Caco-2 (cell line): ENCODE measurements around the gene MLXIP. TPM values are rescaled to one million over a fixed set of nuclear protein-coding genes. Genes with fewer than 3 reads are reported as not detected.

Source experiments
- BruUV-seq: library from RNA; stranded (reverse); fragments of 400-500 nt; replicated peaks from 2 replicates; lab custom pipeline; 2021; lab: Mats Ljungman, UMichigan
- CTCF ChIA-PET: fragments of 300-600 bp; sonication (Branson Sonifier 250); formaldehyde crosslinking; loops from one replicate; lab custom pipeline; 2022; ENCODE audit warnings: antibody characterized with exemption; lab: Charles Lee
- POLR2A ChIA-PET: fragments of 300-600 bp; sonication (Branson Sonifier 250); formaldehyde crosslinking; loops from one replicate; lab custom pipeline; 2022; ENCODE audit warnings: antibody characterized with exemption; lab: Charles Lee
- DNase-seq, 2 experiments: peaks; one replicate each; pipeline versions ENCODE4 v3.0.0 to v3.0.0-alpha.2; 2020 to 2022
- H3K27me3 ChIP-seq: replicated peaks from 2 replicates; pipeline ENCODE4 v1.6.0; 2011; ENCODE audit warnings: low read length; ENCODE audit not compliant: control insufficient read depth, insufficient read depth
- H3K36me3 ChIP-seq: 2 replicates; pipeline ENCODE4 v1.5.1; 2011; ENCODE audit warnings: low read length; ENCODE audit not compliant: control insufficient read depth, insufficient read depth
- H3K4me1 ChIP-seq: fragments of 250-450 bp; sonication (Bioruptor Pico); 2 replicates; pipeline ENCODE4 v1.5.1; 2020; ENCODE audit warnings: mild to moderate bottlenecking
- H3K4me3 ChIP-seq: 2 replicates; pipeline ENCODE4 v1.5.1; 2011; ENCODE audit warnings: low read depth, mild to moderate bottlenecking, control low read depth, low read length
- H3K9me3 ChIP-seq: fragments of 250-450 bp; sonication (Bioruptor Pico); 2 replicates; pipeline ENCODE4 v1.5.1; 2020; ENCODE audit warnings: mild to moderate bottlenecking, moderate library complexity
- H3K27ac Mint-ChIP-seq: one replicate; pipeline ENCODE4 v1.8.0; 2022; ENCODE audit warnings: mixed read lengths; ENCODE audit not compliant: unreplicated experiment
- H3K27me3 Mint-ChIP-seq: one replicate; pipeline ENCODE4 v1.8.0; 2022; ENCODE audit warnings: mixed read lengths; ENCODE audit not compliant: insufficient read depth, unreplicated experiment
- H3K36me3 Mint-ChIP-seq: one replicate; pipeline ENCODE4 v1.8.0; 2022; ENCODE audit warnings: mild to moderate bottlenecking, mixed read lengths; ENCODE audit not compliant: insufficient read depth, unreplicated experiment
- H3K4me1 Mint-ChIP-seq: one replicate; pipeline ENCODE4 v1.8.0; 2022; ENCODE audit warnings: low read depth, mixed read lengths; ENCODE audit not compliant: unreplicated experiment
- H3K4me3 Mint-ChIP-seq: one replicate; pipeline ENCODE4 v1.8.0; 2022; ENCODE audit warnings: mild to moderate bottlenecking, moderate library complexity, mixed read lengths; ENCODE audit not compliant: unreplicated experiment
- H3K9me3 Mint-ChIP-seq: one replicate; pipeline ENCODE4 v1.8.0; 2022; ENCODE audit warnings: mixed read lengths; ENCODE audit not compliant: unreplicated experiment
- intact Hi-C: fragments of 100-400 bp; cut with micrococcal nuclease; formaldehyde crosslinking; loops from one replicate; pipeline ENCODE4 v1.10.0; 2022; ENCODE audit not compliant: unreplicated experiment
- total RNA-seq: library from RNA; stranded (reverse); gene quantifications from 2 replicates; pipeline ENCODE4 v1.2.3, GENCODE V29; 2022
- TF ChIP-seq, protein P1 (sequence below), 2 experiments: fragments of 200-600 bp in 1 of 2; IDR thresholded peaks; 1 replicate in 1 of 2; 2 replicates in 1 of 2; pipeline versions ENCODE4 v1.5.1 to v1.8.0; 2011 to 2022; ENCODE audit warnings: antibody characterized with exemption in 1 of 2, control low read depth in 1 of 2, inconsistent platforms in 1 of 2, low read depth in 1 of 2, low read length in 1 of 2, mild to moderate bottlenecking in 1 of 2, moderate library complexity in 1 of 2; ENCODE audit not compliant: insufficient read depth in 1 of 2, severe bottlenecking in 1 of 2, unreplicated experiment in 1 of 2

Gene MLXIP
- total RNA-seq, 1 experiment from 2014 or later = 54.5 TPM

DNA sequence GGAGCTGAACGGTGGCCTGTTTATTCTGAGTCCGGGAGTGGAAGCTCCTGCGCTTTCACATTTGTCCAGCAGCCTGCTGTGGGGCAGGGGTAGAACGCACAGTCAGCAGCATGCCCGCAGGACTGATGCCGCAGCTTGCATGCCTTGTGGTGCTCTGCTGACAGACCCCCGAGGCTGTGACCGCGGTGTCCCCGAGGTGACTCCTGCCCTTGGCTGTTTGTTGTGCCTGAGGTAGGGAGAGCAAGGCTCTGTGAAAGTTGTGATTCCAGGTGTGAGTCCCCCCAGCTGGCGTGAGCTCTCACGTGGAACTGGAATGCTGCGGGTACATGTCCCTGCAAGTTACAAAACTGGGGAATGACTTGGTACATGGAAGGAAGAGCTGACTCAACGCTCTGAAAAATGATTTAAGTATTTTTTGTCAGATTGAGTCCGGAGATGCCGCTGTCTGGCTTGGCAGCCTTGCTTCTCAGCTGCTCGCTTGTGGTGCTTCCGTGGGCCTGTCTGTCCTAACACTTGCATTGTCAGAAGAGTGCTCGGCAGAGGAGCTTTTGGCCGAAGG, 18.1 kb downstream of the MLXIP start:
- Histone ChIP-seq H3K36me3 (no peaks in the 10 kb centered on the region), H3K4me1 (peaks cover 29% of the 10 kb centered on the region), H3K9me3 (no peaks in the 10 kb centered on the region), H3K4me3 (no peak overlapping the region), H3K27me3 (no peaks in the 10 kb centered on the region)
- ChIA-PET POLR2A (interaction anchor here (0.5 kb wide), 2 partner anchors 189 to 1488 kb away, joined by 5 to 7 read pairs; partner anchors contain the start of gene TMED2), CTCF (interaction anchor here (1.9 kb wide), 1 partner anchor 27 kb away, joined by 5 read pairs; no protein-coding TSS in a partner anchor)
- no peak for DNase-seq
- BruUV-seq = no TSS peak
- H3K4me1 Mint-ChIP-seq = peaks cover 19% of the 10 kb centered on the region
- no peaks in the 10 kb centered on the region for H3K27me3 Mint-ChIP-seq
- H3K9me3 Mint-ChIP-seq = no peaks in the 10 kb centered on the region
- intact Hi-C loops = no loop called here
- no peak overlapping the region for H3K4me3 Mint-ChIP-seq
- peaks cover 6% of the 10 kb centered on the region for H3K36me3 Mint-ChIP-seq
- TF ChIP-seq, protein P1, sequence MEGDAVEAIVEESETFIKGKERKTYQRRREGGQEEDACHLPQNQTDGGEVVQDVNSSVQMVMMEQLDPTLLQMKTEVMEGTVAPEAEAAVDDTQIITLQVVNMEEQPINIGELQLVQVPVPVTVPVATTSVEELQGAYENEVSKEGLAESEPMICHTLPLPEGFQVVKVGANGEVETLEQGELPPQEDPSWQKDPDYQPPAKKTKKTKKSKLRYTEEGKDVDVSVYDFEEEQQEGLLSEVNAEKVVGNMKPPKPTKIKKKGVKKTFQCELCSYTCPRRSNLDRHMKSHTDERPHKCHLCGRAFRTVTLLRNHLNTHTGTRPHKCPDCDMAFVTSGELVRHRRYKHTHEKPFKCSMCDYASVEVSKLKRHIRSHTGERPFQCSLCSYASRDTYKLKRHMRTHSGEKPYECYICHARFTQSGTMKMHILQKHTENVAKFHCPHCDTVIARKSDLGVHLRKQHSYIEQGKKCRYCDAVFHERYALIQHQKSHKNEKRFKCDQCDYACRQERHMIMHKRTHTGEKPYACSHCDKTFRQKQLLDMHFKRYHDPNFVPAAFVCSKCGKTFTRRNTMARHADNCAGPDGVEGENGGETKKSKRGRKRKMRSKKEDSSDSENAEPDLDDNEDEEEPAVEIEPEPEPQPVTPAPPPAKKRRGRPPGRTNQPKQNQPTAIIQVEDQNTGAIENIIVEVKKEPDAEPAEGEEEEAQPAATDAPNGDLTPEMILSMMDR (IDR thresholded peaks at IDR 0.05; ENCODE audit: insufficient read depth in 1 of 2, low read depth in 1 of 2, low read length in 1 of 2, severe bottlenecking in 1 of 2, unreplicated experiment in 1 of 2) = no peak
- H3K27ac Mint-ChIP-seq = peak overlapping the region; percentile 59

DNA sequence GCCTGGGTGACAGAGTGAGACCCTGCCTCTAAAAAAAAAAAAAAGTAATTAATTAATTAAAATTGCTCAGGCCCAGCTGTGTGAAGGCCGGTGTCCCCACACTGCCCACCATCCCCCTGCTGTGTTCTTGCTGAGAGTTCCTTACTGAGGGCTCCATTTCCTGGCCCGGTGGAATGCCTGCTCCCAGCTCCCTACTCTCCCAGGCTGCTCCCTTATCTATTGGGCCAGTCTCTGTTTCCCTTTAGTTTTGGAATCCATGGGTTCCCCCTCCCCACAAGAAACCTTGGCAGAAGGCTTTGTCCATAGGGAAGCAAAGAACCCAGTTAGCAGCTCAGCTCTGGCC, 19.0 kb downstream of the MLXIP start:
- H3K4me1 Mint-ChIP-seq = peaks cover 19% of the 10 kb centered on the region
- TF ChIP-seq, protein P1 (IDR thresholded peaks at IDR 0.05; ENCODE audit: insufficient read depth in 1 of 2, low read depth in 1 of 2, low read length in 1 of 2, severe bottlenecking in 1 of 2, unreplicated experiment in 1 of 2) = no peak
- no peak for DNase-seq
- Histone ChIP-seq H3K27me3 (no peaks in the 10 kb centered on the region), H3K4me3 (no peak overlapping the region), H3K36me3 (no peaks in the 10 kb centered on the region), H3K4me1 (peaks cover 29% of the 10 kb centered on the region), H3K9me3 (no peaks in the 10 kb centered on the region)
- ChIA-PET POLR2A (interaction anchor here (0.5 to 1.2 kb wide), 3 partner anchors 9 to 190 kb away, joined by 5 to 17 read pairs (median 5); partner anchors contain the start of gene MLXIP), CTCF (interaction anchor here (0.9 to 1.9 kb wide), 5 partner anchors 14 to 93 kb away, joined by 3 to 5 read pairs (median 4); partner anchors contain the start of gene MLXIP)
- H3K36me3 Mint-ChIP-seq = peaks cover 6% of the 10 kb centered on the region
- peak overlapping the region; percentile 27 for H3K4me3 Mint-ChIP-seq
- peak overlapping the region; percentile 68 for H3K27ac Mint-ChIP-seq
- no TSS peak for BruUV-seq
- intact Hi-C loops = no loop called here
- no peaks in the 10 kb centered on the region for H3K27me3 Mint-ChIP-seq
- H3K9me3 Mint-ChIP-seq = no peaks in the 10 kb centered on the region

DNA sequence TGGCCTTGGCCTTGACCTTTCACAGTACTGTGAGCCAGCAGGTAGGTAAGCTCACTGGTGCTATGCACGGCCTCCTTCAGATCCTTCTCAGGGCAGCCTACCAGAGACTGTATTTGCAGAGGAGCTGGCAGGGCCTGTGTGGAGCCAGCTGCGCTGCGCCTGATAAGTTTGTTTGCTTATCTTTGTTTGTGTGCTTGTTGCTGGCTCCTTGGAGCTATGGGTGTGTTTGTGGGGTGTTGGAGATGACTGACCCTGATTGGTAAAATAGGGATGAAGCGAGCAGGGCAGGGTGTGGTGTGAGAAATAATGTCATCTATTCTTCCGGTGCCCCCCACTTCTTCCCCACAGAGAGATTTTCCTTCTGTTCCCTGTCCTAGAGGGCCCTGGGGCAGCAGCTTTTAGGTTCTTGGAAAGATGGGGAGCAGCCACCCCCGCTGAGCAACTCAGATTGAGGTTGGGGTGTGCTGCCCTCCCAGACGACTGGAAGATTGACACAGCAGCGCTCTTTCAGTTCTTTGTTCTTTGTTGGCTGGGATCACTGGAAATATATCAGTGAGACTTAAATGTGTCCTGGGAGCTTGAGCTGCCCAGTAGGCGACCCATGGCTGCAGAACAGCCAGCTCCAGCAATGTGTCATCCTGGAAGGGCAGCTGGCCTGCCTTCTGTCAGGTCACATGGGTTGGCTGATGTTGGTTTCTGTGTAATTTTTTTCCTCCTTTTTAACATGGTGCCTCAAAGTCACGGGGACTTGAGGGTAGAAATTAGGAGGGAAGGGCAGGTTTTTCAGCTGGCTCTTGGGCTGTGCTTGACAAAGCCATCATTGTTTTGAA, 19.6 kb downstream of the MLXIP start:
- peak overlapping the region; percentile 27 for H3K4me3 Mint-ChIP-seq
- POLR2A ChIA-PET = interaction anchor here (0.5 to 1.2 kb wide), 4 partner anchors 9 to 301 kb away, joined by 3 to 17 read pairs (median 5); partner anchors contain the start of genes B3GNT4 and MLXIP
- H3K4me1 ChIP-seq = peaks cover 29% of the 10 kb centered on the region
- no peaks in the 10 kb centered on the region for H3K27me3 ChIP-seq
- BruUV-seq = no TSS peak
- no peaks in the 10 kb centered on the region for H3K36me3 ChIP-seq
- H3K27me3 Mint-ChIP-seq = no peaks in the 10 kb centered on the region
- peaks cover 6% of the 10 kb centered on the region for H3K36me3 Mint-ChIP-seq
- intact Hi-C loops = loop anchor here (2.0 kb wide), 1 partner anchor 33 kb away; no protein-coding TSS in a partner anchor
- peaks cover 19% of the 10 kb centered on the region for H3K4me1 Mint-ChIP-seq
- CTCF ChIA-PET = interaction anchor here (0.9 to 1.9 kb wide), 5 partner anchors 13 to 93 kb away, joined by 3 to 5 read pairs (median 4); partner anchors contain the start of gene MLXIP
- H3K4me3 ChIP-seq = no peak overlapping the region
- peak; percentile 72 to 74 for DNase-seq
- H3K9me3 ChIP-seq = no peaks in the 10 kb centered on the region
- TF ChIP-seq, protein P1 (IDR thresholded peaks at IDR 0.05; ENCODE audit: insufficient read depth in 1 of 2, low read depth in 1 of 2, low read length in 1 of 2, severe bottlenecking in 1 of 2, unreplicated experiment in 1 of 2) = no peak
- no peaks in the 10 kb centered on the region for H3K9me3 Mint-ChIP-seq
- peak overlapping the region; percentile 68 for H3K27ac Mint-ChIP-seq
